Right lung (tissue), 10 donors: ENCODE results near the gene CX3CL1. TPM values are rescaled to one million over a fixed set of nuclear protein-coding genes. Genes with fewer than 3 reads are reported as not detected.
"Not testable (repeated sequence)": the region's sequence is repeated elsewhere in the genome, so short reads cannot be mapped to it uniquely, and the experiment has no call there.

ENCODE experiments used
- DNase-seq, 2 donors: peaks; one replicate each; pipeline ENCODE4 v3.0.0-alpha.2; 2013
- long read RNA-seq, 8 donors: transcript quantifications; one replicate each; lab custom pipeline, GENCODE V29; 2026
- polyA plus RNA-seq, 5 donors: library from polyadenylated mRNA; unstranded; fragments of 120-200 nt; gene quantifications; one replicate each; pipeline versions ENCODE4 v1.2.1 to v1.2.3, GENCODE V29; 2013; ENCODE audit warnings: inconsistent platforms in 1 of 5, low replicate concordance in 1 of 5; ENCODE audit not compliant: insufficient read length in 5 of 5, insufficient read depth in 1 of 5

Gene CX3CL1
- 10 to 100 TPM in 2 of 5 donors, 1 to 10 TPM in 3; 8.4 to 13.3 (median 9.5) TPM for polyA plus RNA-seq
- long read RNA-seq, donor 1, partial matches to known transcripts, result 0 of 1 reads
- long read RNA-seq, donor 1, other reads (novel, unspliced or antisense), result 0 of 1 reads
- long read RNA-seq, donor 2, partial matches to known transcripts, result 0 of 1 reads
- long read RNA-seq, donor 2, other reads (novel, unspliced or antisense), result 0 of 1 reads
- long read RNA-seq, donor 3, partial matches to known transcripts, result 0 of 1 reads
- long read RNA-seq, donor 3, other reads (novel, unspliced or antisense), result 0 of 1 reads
- long read RNA-seq, donor 4, result 0 reads
- long read RNA-seq, donor 5, partial matches to known transcripts, result 0 of 3 reads
- long read RNA-seq, donor 5, other reads (novel, unspliced or antisense), result 0 of 3 reads
- long read RNA-seq, donor 6, partial matches to known transcripts, result 22 of 26 reads
- long read RNA-seq, donor 6, other reads (novel, unspliced or antisense), result 0 of 26 reads
- long read RNA-seq, donor 7, partial matches to known transcripts, result 0 of 2 reads
- long read RNA-seq, donor 7, other reads (novel, unspliced or antisense), result 0 of 2 reads
- long read RNA-seq, donor 8, partial matches to known transcripts, result 0 of 1 reads
- long read RNA-seq, donor 8, other reads (novel, unspliced or antisense), result 0 of 1 reads

GRCh38 chr16:57372372-57373116 lies at the start of gene CX3CL1:
CX3CL1 (plus strand) TSS chr16:57372490; CDS start chr16:57372569, 79 bp downstream.
- peak; percentile 77 to 79 for DNase-seq

- no peak for DNase-seq
Observed at GRCh38 chr16:57324749-57325148, 47.5 kb upstream of the CX3CL1 start.

- no peak for DNase-seq
Observed at GRCh38 chr16:57325458-57325857, 46.8 kb upstream of the CX3CL1 start.

GRCh38 chr16:57329718-57330327 lies 42.5 kb upstream of the CX3CL1 start:
- DNase-seq, result no peak

- no peak for DNase-seq
Observed at GRCh38 chr16:57331355-57331754, 40.9 kb upstream of the CX3CL1 start.

- no peak for DNase-seq
Observed at GRCh38 chr16:57333402-57333801, 38.9 kb upstream of the CX3CL1 start.

GRCh38 chr16:57335366-57335765 lies 36.9 kb upstream of the CX3CL1 start:
- DNase-seq, result no peak

GRCh38 chr16:57341062-57341440 lies 31.2 kb upstream of the CX3CL1 start:
- no peak for DNase-seq

- peak; percentile 9 to 26 for DNase-seq
Observed at GRCh38 chr16:57341441-57342303, 30.6 kb upstream of the CX3CL1 start.

- DNase-seq, result not testable (repeated sequence)
Observed at GRCh38 chr16:57342606-57343005, 29.7 kb upstream of the CX3CL1 start.

GRCh38 chr16:57343221-57343620 lies 29.1 kb upstream of the CX3CL1 start:
- DNase-seq, result no peak

- not testable (repeated sequence) for DNase-seq
Observed at GRCh38 chr16:57344094-57344493, 28.2 kb upstream of the CX3CL1 start.

GRCh38 chr16:57345021-57345420 lies 27.3 kb upstream of the CX3CL1 start:
- no peak for DNase-seq

GRCh38 chr16:57345666-57346204 lies 26.6 kb upstream of the CX3CL1 start:
- no peak for DNase-seq

GRCh38 chr16:57347858-57348257 lies 24.4 kb upstream of the CX3CL1 start:
- DNase-seq, result no peak

GRCh38 chr16:57348327-57348726 lies 24.0 kb upstream of the CX3CL1 start:
- DNase-seq, result no peak

GRCh38 chr16:57349212-57350031 lies 22.9 kb upstream of the CX3CL1 start:
- DNase-seq, result no peak

- no peak for DNase-seq
Observed at GRCh38 chr16:57352636-57353047, 19.6 kb upstream of the CX3CL1 start.

- DNase-seq, result no peak
Observed at GRCh38 chr16:57354311-57354710, 18.0 kb upstream of the CX3CL1 start.
